Esophagus squamous epithelium (tissue), 5 donors: ENCODE measurements around the gene BTN3A1. TPM values are rescaled to one million over a fixed set of nuclear protein-coding genes. Genes with fewer than 3 reads are reported as not detected.

Experiments used
- DNase-seq: peaks from one replicate; lab custom pipeline; 2025; lab: John Stamatoyannopoulos, UW
- H3K27ac ChIP-seq, 4 donors: fragments of 200-600 bp; sonication (generic); one replicate each; pipeline ENCODE4 v1.5.1; 2016 to 2019; ENCODE audit warnings: mild to moderate bottlenecking in 1 of 4
- H3K27me3 ChIP-seq, 4 donors: fragments of 200-600 bp; sonication (generic); 1 replicate in 3 of 4; 2 replicates in 1 of 4; pipeline versions ENCODE4 v1.5.1 to v1.6.0; 2017 to 2021; ENCODE audit warnings: antibody characterized with exemption in 1 of 4
- H3K36me3 ChIP-seq, 3 donors: fragments of 200-600 bp; sonication (generic); one replicate each; pipeline ENCODE4 v1.5.1; 2016 to 2019
- H3K4me1 ChIP-seq, 3 donors: fragments of 200-600 bp; sonication (generic); one replicate each; pipeline ENCODE4 v1.5.1; 2017 to 2019
- H3K4me3 ChIP-seq, 4 donors: fragments of 200-600 bp; sonication (generic); 1 replicate in 3 of 4; 2 replicates in 1 of 4; pipeline ENCODE4 v1.5.1; 2016 to 2019; ENCODE audit warnings: mild to moderate bottlenecking in 2 of 4, moderate library complexity in 1 of 4
- H3K9me3 ChIP-seq, 3 donors: fragments of 200-600 bp; sonication (generic); one replicate each; pipeline ENCODE4 v1.5.1; 2016 to 2019
- POLR2A ChIP-seq, 4 donors: fragments of 450-650 bp; IDR thresholded peaks; one replicate each; pipeline ENCODE4 v1.6.1; 2017; ENCODE audit warnings: antibody characterized with exemption in 4 of 4, mild to moderate bottlenecking in 4 of 4, moderate library complexity in 3 of 4
- WGBS, 2 donors: methylation state at CpG; one replicate each; pipeline ENCODE4 v1.1.5; 2018; 5-methylcytosine and 5-hydroxymethylcytosine counted together
- intact Hi-C: fragments of 100-400 bp; cut with DNase I; formaldehyde crosslinking; loops from one replicate; pipeline ENCODE4 v1.15.0; 2022
- total RNA-seq, 4 donors: library from RNA; depleted of rRNA; stranded (reverse); fragments of >200 nt; gene quantifications; one replicate each; pipeline ENCODE4 v1.1.0, GENCODE V29; 2016
- TF ChIP-seq, protein P1 (sequence below), 6 experiments: fragments of 450-650 bp in 4 of 6; fragments of 200-600 bp in 2 of 6; sonication (generic) in 2 of 6; IDR thresholded peaks; one replicate each; pipeline ENCODE4 v1.5.1; 2016 to 2019; ENCODE audit warnings: antibody characterized with exemption in 6 of 6, mild to moderate bottlenecking in 4 of 6, moderate library complexity in 4 of 6
- donor health status: DM: yes; HTN: yes; CAD: no.

BTN3A1 gene
- total RNA-seq, 4 donors from 2014 or later, result 4.2 to 14.4 (median 8.0) TPM

DNA sequence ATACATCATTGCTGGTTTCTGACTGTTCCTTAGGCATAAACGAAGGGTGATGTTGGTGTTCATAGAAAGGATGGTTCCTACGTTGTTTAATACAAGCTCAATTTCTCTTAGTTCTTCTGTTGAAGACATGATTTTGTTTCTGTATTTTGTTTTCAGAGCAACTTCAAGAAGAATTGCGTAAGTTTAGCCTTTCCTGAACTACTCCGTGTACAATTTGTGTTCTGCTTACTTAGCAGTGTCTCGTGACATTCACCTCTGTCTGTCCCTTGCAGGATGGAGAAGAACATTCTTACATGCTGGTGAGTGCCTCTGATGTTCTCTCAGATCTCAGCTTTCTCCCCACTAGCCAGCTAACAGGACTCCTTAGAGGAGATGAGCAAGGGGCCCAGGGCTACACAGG, 11.5 kb upstream of the BTN3A1 start:
- no peak for DNase-seq
- intact Hi-C loops, result no loop called here
- TF ChIP-seq, protein P1, sequence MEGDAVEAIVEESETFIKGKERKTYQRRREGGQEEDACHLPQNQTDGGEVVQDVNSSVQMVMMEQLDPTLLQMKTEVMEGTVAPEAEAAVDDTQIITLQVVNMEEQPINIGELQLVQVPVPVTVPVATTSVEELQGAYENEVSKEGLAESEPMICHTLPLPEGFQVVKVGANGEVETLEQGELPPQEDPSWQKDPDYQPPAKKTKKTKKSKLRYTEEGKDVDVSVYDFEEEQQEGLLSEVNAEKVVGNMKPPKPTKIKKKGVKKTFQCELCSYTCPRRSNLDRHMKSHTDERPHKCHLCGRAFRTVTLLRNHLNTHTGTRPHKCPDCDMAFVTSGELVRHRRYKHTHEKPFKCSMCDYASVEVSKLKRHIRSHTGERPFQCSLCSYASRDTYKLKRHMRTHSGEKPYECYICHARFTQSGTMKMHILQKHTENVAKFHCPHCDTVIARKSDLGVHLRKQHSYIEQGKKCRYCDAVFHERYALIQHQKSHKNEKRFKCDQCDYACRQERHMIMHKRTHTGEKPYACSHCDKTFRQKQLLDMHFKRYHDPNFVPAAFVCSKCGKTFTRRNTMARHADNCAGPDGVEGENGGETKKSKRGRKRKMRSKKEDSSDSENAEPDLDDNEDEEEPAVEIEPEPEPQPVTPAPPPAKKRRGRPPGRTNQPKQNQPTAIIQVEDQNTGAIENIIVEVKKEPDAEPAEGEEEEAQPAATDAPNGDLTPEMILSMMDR (IDR thresholded peaks at IDR 0.05), result no peak
- no peak for TF ChIP-seq POLR2A (IDR thresholded peaks at IDR 0.05)

DNA sequence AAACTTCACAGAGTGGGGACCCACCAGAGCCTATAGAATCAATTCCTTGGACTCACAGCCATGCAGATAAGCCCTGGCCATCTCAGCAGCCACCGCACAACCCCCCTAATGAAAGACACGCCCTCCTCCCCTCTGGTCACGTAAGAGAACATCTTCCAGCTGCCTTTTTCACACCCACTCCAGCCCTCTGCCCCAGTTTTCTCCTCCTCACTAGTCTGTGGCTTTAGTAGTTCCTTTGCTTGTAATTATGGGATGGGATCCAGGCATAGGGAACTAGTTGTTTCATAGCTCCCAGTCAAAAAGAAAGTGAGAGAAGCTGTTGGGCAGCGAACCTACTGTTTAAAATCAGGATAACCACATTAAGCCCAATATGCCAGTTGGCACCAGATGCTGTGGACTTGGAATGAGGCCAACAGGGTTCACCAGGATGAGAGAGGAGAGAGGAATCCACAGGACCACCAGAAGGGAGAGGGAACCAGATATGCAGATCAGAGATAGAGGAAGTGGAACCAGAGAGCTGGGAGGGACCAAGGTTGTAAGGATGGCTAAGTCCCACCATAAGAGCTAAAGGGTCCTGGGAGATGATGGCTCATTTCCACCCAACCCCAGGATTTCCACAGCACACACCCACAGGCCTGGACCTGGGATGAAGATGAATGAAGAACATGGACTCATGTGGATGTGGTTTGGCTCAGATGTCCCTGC, 9.0 kb upstream of the BTN3A1 start:
- no peaks in the 10 kb centered on the region for H3K27me3 ChIP-seq
- H3K27ac ChIP-seq, result no peak overlapping the region
- WGBS, 2 donors, result 67 to 82% methylated on average over 4 of the region's 4 CpGs
- intact Hi-C loops, result no loop called here
- no peak for DNase-seq
- TF ChIP-seq, protein P1 (IDR thresholded peaks at IDR 0.05), result no peak
- TF ChIP-seq POLR2A (IDR thresholded peaks at IDR 0.05), result no peak
- no peaks in the 10 kb centered on the region for H3K9me3 ChIP-seq
- no peak overlapping the region for H3K4me3 ChIP-seq
- H3K4me1 ChIP-seq, result peaks cover 0 to 6% (median 0%) of the 10 kb centered on the region in 3 donors
- peaks cover 0 to 33% (median 0%) of the 10 kb centered on the region in 3 donors for H3K36me3 ChIP-seq

More for the DNA sequence above, 11.5 kb upstream of the BTN3A1 start:
- H3K27ac ChIP-seq, result no peak overlapping the region
- H3K4me3 ChIP-seq, result no peak overlapping the region
- H3K27me3 ChIP-seq, result no peaks in the 10 kb centered on the region
- peaks cover 0 to 9% (median 2%) of the 10 kb centered on the region in 3 donors for H3K4me1 ChIP-seq
- peaks cover 0 to 36% (median 0%) of the 10 kb centered on the region in 3 donors for H3K36me3 ChIP-seq
- 76 to 83% methylated on average over 5 of the region's 5 CpGs for WGBS, 2 donors
- H3K9me3 ChIP-seq, result no peaks in the 10 kb centered on the region

DNA sequence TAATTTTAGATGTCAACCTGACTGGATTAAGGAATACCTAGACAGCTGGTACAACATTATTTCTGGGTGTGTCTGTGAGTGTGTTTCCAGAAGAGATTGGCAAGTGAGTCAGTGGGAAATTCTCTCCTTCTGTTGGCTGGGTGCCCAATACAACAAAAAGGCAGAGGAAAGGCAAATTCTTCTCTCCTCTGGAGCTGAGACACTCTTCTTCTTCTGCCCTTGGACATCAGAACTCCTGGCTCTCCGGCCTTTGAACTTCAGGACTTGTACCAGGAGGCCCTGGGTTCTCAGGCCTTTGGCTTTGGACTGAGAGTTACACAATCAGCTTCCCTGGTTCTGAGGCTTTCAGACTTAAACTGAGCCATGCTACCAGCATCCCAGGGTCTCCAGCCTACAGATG, 7.8 kb upstream of the BTN3A1 start:
- H3K4me1 ChIP-seq, result peaks cover 0 to 6% (median 0%) of the 10 kb centered on the region in 3 donors
- H3K36me3 ChIP-seq, result peaks cover 0 to 27% (median 0%) of the 10 kb centered on the region in 3 donors
- H3K27me3 ChIP-seq, result no peaks in the 10 kb centered on the region
- TF ChIP-seq, protein P1 (IDR thresholded peaks at IDR 0.05), result no peak
- TF ChIP-seq POLR2A (IDR thresholded peaks at IDR 0.05), result no peak
- no peak for DNase-seq
- WGBS, 2 donors, result 77 to 89% methylated on average over 1 of the region's 1 CpG
- no peak overlapping the region for H3K27ac ChIP-seq
- intact Hi-C loops, result no loop called here
- H3K9me3 ChIP-seq, result no peaks in the 10 kb centered on the region
- no peak overlapping the region for H3K4me3 ChIP-seq

DNA sequence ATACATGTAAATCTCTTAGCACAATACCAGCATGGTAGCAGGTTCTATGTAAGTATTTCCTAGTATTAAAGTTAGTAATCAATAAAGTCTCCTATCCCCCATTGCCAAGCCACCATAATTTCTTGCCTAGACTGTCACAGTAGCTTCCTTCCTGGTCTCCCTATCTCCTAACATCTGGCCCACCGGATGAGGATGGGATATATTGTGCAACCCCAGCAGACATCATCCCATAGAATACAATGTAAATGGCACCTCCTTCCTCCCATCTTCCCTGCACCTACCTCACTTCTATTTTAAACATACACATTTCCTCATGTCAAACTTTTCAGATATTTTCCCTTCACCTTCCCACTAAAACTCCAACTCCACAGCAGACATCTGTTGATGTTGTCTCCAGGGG, 3.5 kb upstream of the BTN3A1 start:
- Histone ChIP-seq H3K9me3 (no peaks in the 10 kb centered on the region), H3K4me3 (no peak overlapping the region), H3K4me1 (peaks cover 5 to 27% (median 11%) of the 10 kb centered on the region in 3 donors), H3K27me3 (no peaks in the 10 kb centered on the region), H3K36me3 (no peaks in the 10 kb centered on the region), H3K27ac (no peak overlapping the region)
- intact Hi-C loops, result no loop called here
- no peak for TF ChIP-seq POLR2A (IDR thresholded peaks at IDR 0.05)
- TF ChIP-seq, protein P1 (IDR thresholded peaks at IDR 0.05), result no peak
- no peak for DNase-seq
- 76 to 88% methylated on average over 1 of the region's 1 CpG for WGBS, 2 donors

DNA sequence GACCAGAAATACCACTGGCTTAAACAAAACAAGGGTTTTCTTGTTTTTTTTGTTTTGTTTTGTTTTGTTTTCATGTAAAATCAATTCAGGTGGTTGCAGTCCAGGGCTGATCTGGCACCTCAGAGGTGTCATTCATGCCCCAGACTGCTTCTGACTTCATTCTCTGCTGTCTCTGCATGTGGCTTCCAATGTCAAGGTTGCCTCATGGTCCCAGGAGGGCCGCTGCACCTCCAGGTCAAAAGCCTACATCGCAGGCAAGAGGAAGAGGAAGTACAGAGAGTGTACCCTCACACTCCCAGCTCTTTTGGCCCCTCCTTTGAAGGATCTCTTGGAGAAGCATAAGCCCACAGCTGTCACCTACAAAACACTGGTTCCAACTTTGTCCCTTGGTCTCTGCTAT, 1.4 kb upstream of the BTN3A1 start:
- intact Hi-C loops, result no loop called here

More for the DNA sequence above, 1.4 kb upstream of the BTN3A1 start:
- DNase-seq, result no peak
- peaks cover 0 to 6% (median 0%) of the 10 kb centered on the region in 3 donors for H3K36me3 ChIP-seq
- 93% methylated on average over 2 of the region's 2 CpGs; no CpG with 5 or more reads in 1 of the 2 donors for WGBS, 2 donors
- no peaks in the 10 kb centered on the region for H3K27me3 ChIP-seq
- no peaks in the 10 kb centered on the region for H3K9me3 ChIP-seq
- H3K4me1 ChIP-seq, result peaks cover 5 to 30% (median 11%) of the 10 kb centered on the region in 3 donors
- no peak overlapping the region for H3K27ac ChIP-seq
- H3K4me3 ChIP-seq, result no peak overlapping the region
- TF ChIP-seq, protein P1 (IDR thresholded peaks at IDR 0.05), result no peak
- no peak for TF ChIP-seq POLR2A (IDR thresholded peaks at IDR 0.05)
